HG03565 (cell line): ENCODE measurements around the gene CFAP43.

Experiments
- ATAC-seq: cut with Tn5 transposase; IDR thresholded peaks from one replicate; pipeline ENCODE4 v1.9.1; 2021; ENCODE audit warnings: mild to moderate bottlenecking, moderate library complexity; ENCODE audit not compliant: unreplicated experiment

CFAP43 gene

GRCh38 chr10:104144931-104145330, 87.2 kb downstream of the CFAP43 start:
- no peak for ATAC-seq

- no peak for ATAC-seq
These were observed 88.3 kb downstream of the CFAP43 start for GRCh38 chr10:104143829-104144228.

- no peak for ATAC-seq
These were observed 90.1 kb downstream of the CFAP43 start for GRCh38 chr10:104142081-104142480.

- ATAC-seq = no peak
These were observed 92.9 kb downstream of the CFAP43 start for GRCh38 chr10:104139221-104139620.

GRCh38 chr10:104138131-104138530, 94.0 kb downstream of the CFAP43 start:
- no peak for ATAC-seq

- no peak for ATAC-seq
These were observed 102.1 kb downstream of the CFAP43 start for GRCh38 chr10:104130041-104130440.

- no peak for ATAC-seq
These were observed 104.0 kb downstream of the CFAP43 start for GRCh38 chr10:104128214-104128613.

- no peak for ATAC-seq
These were observed 104.8 kb downstream of the CFAP43 start for GRCh38 chr10:104127411-104127810.

- ATAC-seq = no peak
These were observed 108.8 kb downstream of the CFAP43 start for GRCh38 chr10:104123397-104123796.

GRCh38 chr10:104122225-104123107, 109.7 kb downstream of the CFAP43 start:
- ATAC-seq = no peak

- peak; percentile 84 for ATAC-seq
These were observed 110.5 kb downstream of the CFAP43 start, which contains the start of gene SFR1 for GRCh38 chr10:104121485-104122224. Gene SFR1 (plus strand): TSS chr10:104122171. CDS start chr10:104122184, 13 bp downstream.

- peak; percentile 33 for ATAC-seq
These were observed 111.2 kb downstream of the CFAP43 start for GRCh38 chr10:104120903-104121484.

- no peak for ATAC-seq
These were observed 111.7 kb downstream of the CFAP43 start for GRCh38 chr10:104120512-104120902.

- ATAC-seq = no peak
These were observed 112.2 kb downstream of the CFAP43 start for GRCh38 chr10:104119996-104120395.

GRCh38 chr10:104117839-104118323, 114.3 kb downstream of the CFAP43 start:
- ATAC-seq = no peak

- no peak for ATAC-seq
These were observed 118.7 kb downstream of the CFAP43 start for GRCh38 chr10:104113376-104113956.

GRCh38 chr10:104109908-104110662, 122.1 kb downstream of the CFAP43 start:
- ATAC-seq = no peak

- ATAC-seq = no peak
These were observed 127.2 kb downstream of the CFAP43 start for GRCh38 chr10:104104926-104105325.

GRCh38 chr10:104104418-104104817, 127.7 kb downstream of the CFAP43 start:
- no peak for ATAC-seq

- no peak for ATAC-seq
These were observed 128.2 kb downstream of the CFAP43 start for GRCh38 chr10:104103956-104104355.
